NCI-H187 treated with DMSO at 0.1 percent for 48 hours (cell line): Measurements from ENCODE around the gene B4GAT1.
"Not testable (repeated sequence)": the region's sequence is repeated elsewhere in the genome, so short reads cannot be mapped to it uniquely, and the experiment has no call there.

ENCODE experiments used
- DNase-seq: peaks from one replicate; lab custom pipeline; 2025; lab: John Stamatoyannopoulos, UW

The B4GAT1 gene

GRCh38 chr11:66363187-66363601 is 15.8 kb upstream of the B4GAT1 start:
- DNase-seq = no peak

GRCh38 chr11:66362481-66363147 is 15.2 kb upstream of the B4GAT1 start:
- DNase-seq = no peak

GRCh38 chr11:66361502-66361941 is 14.1 kb upstream of the B4GAT1 start:
- no peak for DNase-seq

DNA sequence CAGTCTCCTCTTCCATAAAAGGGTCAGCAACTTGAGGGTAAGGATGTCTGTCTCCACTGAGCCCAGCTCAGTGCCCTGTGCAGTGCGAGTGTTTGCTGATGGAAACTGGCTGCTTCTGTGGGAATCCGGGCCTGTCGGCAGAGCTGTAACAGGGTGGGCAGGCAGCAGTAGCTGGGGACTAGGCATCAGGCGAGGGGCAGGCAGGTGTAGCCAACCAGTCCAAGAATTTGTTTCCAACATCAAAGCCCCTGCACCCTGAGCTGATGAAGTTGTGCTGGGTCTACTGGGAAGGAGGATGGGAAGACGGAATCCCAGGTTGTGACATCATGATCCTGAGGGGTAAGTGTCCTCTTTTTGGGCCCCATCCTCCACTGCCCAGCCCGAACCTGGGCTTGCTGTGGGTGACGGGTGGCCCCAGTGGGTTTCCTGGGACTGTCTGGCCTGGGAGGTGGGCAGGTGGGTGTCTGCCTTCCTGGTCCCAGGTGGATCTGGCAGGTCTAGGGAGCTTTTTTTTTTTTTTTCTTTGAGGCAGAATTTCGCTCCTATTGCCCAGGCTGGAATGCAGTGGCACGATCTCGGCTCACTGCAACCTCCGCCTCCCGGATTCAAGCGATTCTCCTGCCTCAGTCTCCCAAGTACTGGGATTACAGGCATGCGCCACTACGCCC is 13.1 kb upstream of the B4GAT1 start:
- DNase-seq = no peak

DNA sequence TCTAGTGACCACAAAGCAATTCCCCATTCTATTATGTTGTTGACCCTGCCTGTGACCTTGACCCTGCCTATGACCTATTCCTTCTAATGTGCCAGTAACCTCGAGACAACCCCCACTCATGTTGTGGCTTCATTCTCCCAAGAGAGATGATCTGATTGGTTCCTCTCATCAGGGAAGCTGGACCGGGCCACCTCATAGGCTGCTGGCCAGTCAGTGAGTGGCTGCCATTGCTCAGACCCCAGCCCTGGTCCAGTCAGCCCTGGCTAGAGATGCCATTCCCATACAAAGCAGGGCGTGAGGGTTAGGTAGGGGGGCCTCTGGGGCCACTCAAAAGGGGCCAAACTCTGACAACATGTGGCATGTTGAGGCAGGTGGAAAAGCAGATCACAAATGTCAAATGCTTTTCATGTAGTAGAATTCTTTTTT is 12.2 kb upstream of the B4GAT1 start:
- DNase-seq = no peak

DNA sequence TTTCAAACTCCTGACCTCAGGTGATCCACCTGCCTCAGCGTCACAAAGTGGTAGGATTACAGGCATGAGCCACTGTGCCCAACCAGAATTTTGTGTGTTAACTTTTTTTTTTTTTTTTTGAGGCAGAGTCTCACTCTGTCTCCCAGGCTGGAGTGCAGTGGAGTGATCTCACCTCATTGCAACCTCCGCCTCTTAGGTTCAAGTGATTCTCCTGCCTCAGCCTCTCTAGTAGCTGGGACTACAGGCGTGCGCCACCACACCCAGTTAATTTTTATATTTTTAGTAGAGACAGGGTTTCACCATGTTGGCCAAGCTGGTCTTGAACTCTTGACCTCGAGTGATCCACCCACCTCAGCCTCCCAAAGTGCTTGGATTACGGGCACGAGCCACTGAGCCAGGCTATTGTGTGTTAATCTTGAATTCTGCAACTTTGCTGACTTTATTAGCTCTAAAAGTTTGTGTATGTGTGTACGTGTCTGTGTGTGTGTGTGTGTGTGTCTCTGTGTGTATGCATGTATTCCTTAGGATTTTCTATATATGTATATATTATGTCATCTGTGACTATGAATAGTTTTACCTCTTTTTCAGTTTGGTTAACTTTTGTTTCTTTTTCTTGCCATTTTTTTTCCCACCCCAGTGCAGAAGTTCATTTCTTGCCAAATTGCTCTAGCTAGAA is 3.3 kb upstream of the B4GAT1 start:
- not testable (repeated sequence) for DNase-seq

GRCh38 chr11:66349084-66349386 is 1.6 kb upstream of the B4GAT1 start:
- no peak for DNase-seq

- DNase-seq = no peak
Observed at GRCh38 chr11:66346476-66347424, 679 bp downstream of the B4GAT1 start.

- DNase-seq = no peak
Observed at GRCh38 chr11:66345316-66345649, 2.1 kb downstream of the B4GAT1 start.

- peak; percentile 66 for DNase-seq
Observed at GRCh38 chr11:66344550-66345315, 2.7 kb downstream of the B4GAT1 start, which contains the start of gene BRMS1. Gene BRMS1 (minus strand): TSS chr11:66345104. CDS start chr11:66342234, 2,870 bp downstream.

DNA sequence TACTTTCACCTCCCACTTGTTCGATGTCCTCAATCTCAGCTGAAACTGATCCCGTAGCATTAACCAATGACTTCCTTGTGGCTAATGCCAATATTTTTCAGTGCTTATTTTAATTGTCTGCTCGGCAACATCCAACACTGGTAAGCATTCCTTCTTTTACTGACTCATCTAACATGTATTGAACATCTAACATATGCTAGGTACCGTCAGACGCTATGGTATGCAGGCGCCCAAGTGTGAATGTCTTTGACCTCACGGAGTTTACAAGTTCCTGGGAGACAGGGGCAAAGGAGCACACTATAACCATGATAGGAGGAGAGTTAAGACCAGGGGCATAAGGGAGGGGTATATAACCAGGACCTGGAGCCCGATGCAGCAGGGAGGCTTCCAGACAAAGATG is 4.3 kb downstream of the B4GAT1 start:
- DNase-seq = no peak

GRCh38 chr11:66341502-66342126 is 5.8 kb downstream of the B4GAT1 start:
- no peak for DNase-seq

DNA sequence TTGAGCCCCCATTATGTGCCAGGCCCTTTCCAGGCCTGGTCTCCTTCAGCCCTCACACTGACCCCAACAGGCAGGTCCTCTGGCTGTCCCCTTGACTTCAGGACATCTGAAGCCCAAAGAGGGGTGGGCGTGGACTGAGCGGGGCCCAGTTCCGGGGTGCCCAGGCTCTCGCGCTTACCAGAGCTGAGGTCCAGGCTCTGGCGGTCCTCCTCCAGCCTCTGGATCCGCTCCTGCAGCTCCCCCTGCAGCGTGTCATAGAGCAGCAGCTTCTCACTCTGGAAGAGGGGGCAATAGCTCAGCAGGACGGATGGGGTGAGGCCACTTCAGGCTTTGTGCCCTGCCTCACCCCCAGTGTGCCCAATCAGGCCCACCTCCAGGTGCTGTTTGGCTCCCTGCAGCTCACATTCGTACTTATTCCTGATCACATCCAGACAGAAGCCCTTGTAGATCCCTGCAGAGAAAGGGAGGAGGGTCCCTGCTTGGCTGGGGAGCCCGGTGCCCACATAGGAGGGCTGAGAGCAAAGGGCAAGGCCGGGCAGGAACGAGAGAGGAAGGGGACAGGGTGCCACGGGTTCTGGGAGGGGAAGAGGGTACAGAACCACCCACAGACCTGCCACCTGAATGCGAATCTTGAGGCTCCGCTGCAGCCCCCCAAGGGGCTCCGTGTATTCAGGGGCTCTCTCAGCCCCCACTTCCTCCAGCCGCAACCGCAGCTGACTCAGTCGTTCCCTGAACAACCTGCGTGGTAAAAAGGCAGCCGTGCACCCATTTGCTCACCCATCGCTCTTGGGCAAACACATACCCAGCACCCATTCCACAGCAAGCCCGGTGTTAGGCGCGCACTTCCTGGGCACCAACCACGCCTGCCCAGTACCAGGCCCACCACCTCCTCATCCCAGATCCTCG is 6.6 kb downstream of the B4GAT1 start:
- DNase-seq = no peak

- no peak for DNase-seq
Observed at GRCh38 chr11:66339686-66340483, 7.5 kb downstream of the B4GAT1 start.

DNA sequence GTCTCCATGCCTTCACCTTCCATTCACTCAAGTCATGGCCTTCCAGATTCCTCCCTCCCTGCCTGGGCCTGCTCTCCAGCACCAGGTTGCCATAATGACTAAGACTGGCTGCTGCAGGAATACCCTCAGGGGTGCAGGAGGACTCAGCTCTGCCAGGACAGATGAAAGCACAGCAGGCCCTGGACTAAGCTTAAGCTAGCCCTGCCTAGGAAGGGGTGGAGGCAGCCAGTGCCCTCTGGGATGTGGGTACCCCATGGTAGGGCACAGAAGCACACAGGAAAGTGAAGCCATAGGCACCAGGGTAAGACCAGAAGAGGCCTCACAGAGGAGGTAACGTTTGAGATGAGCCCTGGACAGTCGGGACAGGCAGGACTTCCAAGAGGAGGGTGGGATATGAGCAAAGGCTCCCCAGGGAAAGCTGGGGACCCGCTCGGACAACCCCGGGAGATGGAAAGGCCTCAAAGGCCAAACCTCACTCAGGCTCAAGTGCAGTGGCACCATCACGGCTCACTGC is 8.2 kb downstream of the B4GAT1 start:
- no peak for DNase-seq

GRCh38 chr11:66338276-66339161 is 8.9 kb downstream of the B4GAT1 start:
- DNase-seq = no peak

GRCh38 chr11:66337103-66337899 is 10.1 kb downstream of the B4GAT1 start:
- DNase-seq = no peak
